ENCODE data around the gene CBFA2T3. TPM values are rescaled to one million over a fixed set of nuclear protein-coding genes. Genes with fewer than 3 reads are reported as not detected.

Gene CBFA2T3
- total RNA-seq, 1 donor from 2014 or later, result 2.4 TPM

- Histone ChIP-seq H3K4me3 (ENCODE audit: insufficient read depth, low read depth, low read length) (no peak overlapping the region), H3K4me2 (ENCODE audit: low read length) (no peak overlapping the region), H3K27ac (ENCODE audit: low read depth, low read length) (no peak overlapping the region), H3K79me2 (ENCODE audit: insufficient read depth, low read length) (no peaks in the 10 kb centered on the region), H2AFZ (ENCODE audit: low read depth, low read length) (no peak overlapping the region), H3K27me3 (ENCODE audit: insufficient read depth, low read length) (peaks cover 3% of the 10 kb centered on the region), H3K9me3 (ENCODE audit: insufficient read depth, low read depth, low read length) (no peaks in the 10 kb centered on the region), H3K36me3 (ENCODE audit: insufficient read depth, low read length) (no peaks in the 10 kb centered on the region), H3K9ac (ENCODE audit: low read length) (no peak overlapping the region), H3K4me1 (ENCODE audit: insufficient read depth, low read length) (no peaks in the 10 kb centered on the region), H4K20me1 (ENCODE audit: insufficient read depth, low read length) (no peaks in the 10 kb centered on the region)
- peaks cover 2% of the 10 kb centered on the region for H3K36me3 Mint-ChIP-seq (ENCODE audit: low read depth, unreplicated experiment)
- DNase-seq (ENCODE audit: low read depth) (no peak), FAIRE-seq (no peak)
- H3K9me3 Mint-ChIP-seq (ENCODE audit: unreplicated experiment), result no peaks in the 10 kb centered on the region
- no peak for TF ChIP-seq EZH2 (IDR thresholded peaks at IDR 0.05; ENCODE audit: insufficient read depth, low read length)
- TF ChIP-seq, protein P1, sequence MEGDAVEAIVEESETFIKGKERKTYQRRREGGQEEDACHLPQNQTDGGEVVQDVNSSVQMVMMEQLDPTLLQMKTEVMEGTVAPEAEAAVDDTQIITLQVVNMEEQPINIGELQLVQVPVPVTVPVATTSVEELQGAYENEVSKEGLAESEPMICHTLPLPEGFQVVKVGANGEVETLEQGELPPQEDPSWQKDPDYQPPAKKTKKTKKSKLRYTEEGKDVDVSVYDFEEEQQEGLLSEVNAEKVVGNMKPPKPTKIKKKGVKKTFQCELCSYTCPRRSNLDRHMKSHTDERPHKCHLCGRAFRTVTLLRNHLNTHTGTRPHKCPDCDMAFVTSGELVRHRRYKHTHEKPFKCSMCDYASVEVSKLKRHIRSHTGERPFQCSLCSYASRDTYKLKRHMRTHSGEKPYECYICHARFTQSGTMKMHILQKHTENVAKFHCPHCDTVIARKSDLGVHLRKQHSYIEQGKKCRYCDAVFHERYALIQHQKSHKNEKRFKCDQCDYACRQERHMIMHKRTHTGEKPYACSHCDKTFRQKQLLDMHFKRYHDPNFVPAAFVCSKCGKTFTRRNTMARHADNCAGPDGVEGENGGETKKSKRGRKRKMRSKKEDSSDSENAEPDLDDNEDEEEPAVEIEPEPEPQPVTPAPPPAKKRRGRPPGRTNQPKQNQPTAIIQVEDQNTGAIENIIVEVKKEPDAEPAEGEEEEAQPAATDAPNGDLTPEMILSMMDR (IDR thresholded peaks at IDR 0.05; ENCODE audit: insufficient read depth, low read depth, low read length), result no peak
- no peak overlapping the region for H3K27ac Mint-ChIP-seq (ENCODE audit: unreplicated experiment)
- no peaks in the 10 kb centered on the region for H3K4me1 Mint-ChIP-seq (ENCODE audit: low read depth, unreplicated experiment)
- H3K27me3 Mint-ChIP-seq (ENCODE audit: low read depth, unreplicated experiment), result peaks cover 37% of the 10 kb centered on the region
- H3K4me3 Mint-ChIP-seq (ENCODE audit: unreplicated experiment), result no peak overlapping the region
Measured at GRCh38 chr16:88965826-88966480, 11.1 kb downstream of the CBFA2T3 start.

- H3K27ac Mint-ChIP-seq (ENCODE audit: unreplicated experiment), result no peak overlapping the region
- H3K4me3 ChIP-seq (ENCODE audit: insufficient read depth, low read depth, low read length), result no peak overlapping the region
- TF ChIP-seq, protein P1 (IDR thresholded peaks at IDR 0.05; ENCODE audit: insufficient read depth, low read depth, low read length), result no peak
- no peak overlapping the region for H3K4me2 ChIP-seq (ENCODE audit: low read length)
- no peaks in the 10 kb centered on the region for H3K4me1 Mint-ChIP-seq (ENCODE audit: low read depth, unreplicated experiment)
- no peaks in the 10 kb centered on the region for H3K36me3 ChIP-seq (ENCODE audit: insufficient read depth, low read length)
- H3K27ac ChIP-seq (ENCODE audit: low read depth, low read length), result no peak overlapping the region
- no peak for DNase-seq (ENCODE audit: low read depth)
- no peaks in the 10 kb centered on the region for H3K9me3 Mint-ChIP-seq (ENCODE audit: unreplicated experiment)
- H3K4me3 Mint-ChIP-seq (ENCODE audit: unreplicated experiment), result no peak overlapping the region
- peaks cover 39% of the 10 kb centered on the region for H3K27me3 Mint-ChIP-seq (ENCODE audit: low read depth, unreplicated experiment)
- H3K36me3 Mint-ChIP-seq (ENCODE audit: low read depth, unreplicated experiment), result peaks cover 4% of the 10 kb centered on the region
- no peak overlapping the region for H3K9ac ChIP-seq (ENCODE audit: low read length)
- H3K79me2 ChIP-seq (ENCODE audit: insufficient read depth, low read length), result no peaks in the 10 kb centered on the region
- H3K27me3 ChIP-seq (ENCODE audit: insufficient read depth, low read length), result peaks cover 5% of the 10 kb centered on the region
- no peak overlapping the region for H2AFZ ChIP-seq (ENCODE audit: low read depth, low read length)
- H4K20me1 ChIP-seq (ENCODE audit: insufficient read depth, low read length), result no peaks in the 10 kb centered on the region
- H3K9me3 ChIP-seq (ENCODE audit: insufficient read depth, low read depth, low read length), result no peaks in the 10 kb centered on the region
- FAIRE-seq, result no peak
- H3K4me1 ChIP-seq (ENCODE audit: insufficient read depth, low read length), result no peaks in the 10 kb centered on the region
Measured at GRCh38 chr16:88965411-88965810, 11.6 kb downstream of the CBFA2T3 start.

- H3K9me3 ChIP-seq (ENCODE audit: insufficient read depth, low read depth, low read length), result no peaks in the 10 kb centered on the region
- H3K9ac ChIP-seq (ENCODE audit: low read length), result no peak overlapping the region
- peaks cover 6% of the 10 kb centered on the region for H3K36me3 Mint-ChIP-seq (ENCODE audit: low read depth, unreplicated experiment)
Measured at GRCh38 chr16:88964636-88965035, 12.4 kb downstream of the CBFA2T3 start.

More at GRCh38 chr16:88964636-88965035, 12.4 kb downstream of the CBFA2T3 start:
- H3K79me2 ChIP-seq (ENCODE audit: insufficient read depth, low read length), result no peaks in the 10 kb centered on the region
- Mint-ChIP-seq H3K9me3 (ENCODE audit: unreplicated experiment) (peaks cover 3% of the 10 kb centered on the region), H3K27me3 (ENCODE audit: low read depth, unreplicated experiment) (peaks cover 43% of the 10 kb centered on the region), H3K4me3 (ENCODE audit: unreplicated experiment) (no peak overlapping the region), H3K27ac (ENCODE audit: unreplicated experiment) (no peak overlapping the region), H3K4me1 (ENCODE audit: low read depth, unreplicated experiment) (no peaks in the 10 kb centered on the region)
- H3K4me2 ChIP-seq (ENCODE audit: low read length), result no peak overlapping the region
- no peak for DNase-seq (ENCODE audit: low read depth)
- H3K27me3 ChIP-seq (ENCODE audit: insufficient read depth, low read length), result peaks cover 5% of the 10 kb centered on the region
- no peaks in the 10 kb centered on the region for H3K4me1 ChIP-seq (ENCODE audit: insufficient read depth, low read length)
- no peak for FAIRE-seq
- no peaks in the 10 kb centered on the region for H3K36me3 ChIP-seq (ENCODE audit: insufficient read depth, low read length)
- H2AFZ ChIP-seq (ENCODE audit: low read depth, low read length), result no peak overlapping the region
- TF ChIP-seq, protein P1 (IDR thresholded peaks at IDR 0.05; ENCODE audit: insufficient read depth, low read depth, low read length), result no peak
- no peak for TF ChIP-seq EZH2 (IDR thresholded peaks at IDR 0.05; ENCODE audit: insufficient read depth, low read length)
- no peak overlapping the region for H3K27ac ChIP-seq (ENCODE audit: low read depth, low read length)
- no peak overlapping the region for H3K4me3 ChIP-seq (ENCODE audit: insufficient read depth, low read depth, low read length)
- H4K20me1 ChIP-seq (ENCODE audit: insufficient read depth, low read length), result no peaks in the 10 kb centered on the region

Data from astrocyte (in vitro differentiated cells and primary cell).